GM21825 (cell line): Measurements from ENCODE around the gene TRABD2A.

Experiments
- ATAC-seq: cut with Tn5 transposase; IDR thresholded peaks from one replicate; pipeline ENCODE4 v1.9.1; 2021; ENCODE audit warnings: mild to moderate bottlenecking, moderate library complexity; ENCODE audit not compliant: unreplicated experiment

Gene TRABD2A

GRCh38 chr2:84905181-84906107, 24.6 kb upstream of the TRABD2A start, which contains the start of gene TMSB10:
Gene TMSB10, plus strand, starts transcription at chr2:84905656.
- peak; percentile 59 for ATAC-seq

DNA sequence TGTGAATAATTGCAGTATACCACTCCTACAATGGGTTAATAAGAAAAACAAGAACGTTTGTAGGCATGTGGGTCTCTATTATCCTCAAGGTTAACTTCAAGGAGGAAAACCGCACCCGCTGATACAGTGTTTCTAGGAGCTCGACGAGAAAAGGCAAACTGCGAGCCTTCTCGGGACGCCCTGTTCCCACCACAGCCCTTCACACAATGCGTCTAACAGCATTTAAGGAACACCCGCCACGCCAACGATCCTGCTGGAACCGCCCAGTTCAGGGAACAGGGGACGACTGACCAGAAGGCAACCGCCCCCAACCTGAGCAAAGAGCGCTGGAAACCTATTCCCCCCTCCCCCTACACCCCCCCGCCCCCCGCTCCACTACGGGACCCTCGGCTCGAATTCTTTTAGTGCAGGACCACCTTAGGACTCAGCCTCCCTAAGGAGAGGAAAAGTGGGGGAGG, 23.9 kb upstream of the TRABD2A start:
- ATAC-seq = no peak

GRCh38 chr2:84904151-84904550, 23.3 kb upstream of the TRABD2A start:
- no peak for ATAC-seq

GRCh38 chr2:84902526-84902925, 21.6 kb upstream of the TRABD2A start:
- no peak for ATAC-seq

- no peak for ATAC-seq
Measured at GRCh38 chr2:84901593-84902120, 20.8 kb upstream of the TRABD2A start.

GRCh38 chr2:84900971-84901370, 20.1 kb upstream of the TRABD2A start:
- no peak for ATAC-seq

DNA sequence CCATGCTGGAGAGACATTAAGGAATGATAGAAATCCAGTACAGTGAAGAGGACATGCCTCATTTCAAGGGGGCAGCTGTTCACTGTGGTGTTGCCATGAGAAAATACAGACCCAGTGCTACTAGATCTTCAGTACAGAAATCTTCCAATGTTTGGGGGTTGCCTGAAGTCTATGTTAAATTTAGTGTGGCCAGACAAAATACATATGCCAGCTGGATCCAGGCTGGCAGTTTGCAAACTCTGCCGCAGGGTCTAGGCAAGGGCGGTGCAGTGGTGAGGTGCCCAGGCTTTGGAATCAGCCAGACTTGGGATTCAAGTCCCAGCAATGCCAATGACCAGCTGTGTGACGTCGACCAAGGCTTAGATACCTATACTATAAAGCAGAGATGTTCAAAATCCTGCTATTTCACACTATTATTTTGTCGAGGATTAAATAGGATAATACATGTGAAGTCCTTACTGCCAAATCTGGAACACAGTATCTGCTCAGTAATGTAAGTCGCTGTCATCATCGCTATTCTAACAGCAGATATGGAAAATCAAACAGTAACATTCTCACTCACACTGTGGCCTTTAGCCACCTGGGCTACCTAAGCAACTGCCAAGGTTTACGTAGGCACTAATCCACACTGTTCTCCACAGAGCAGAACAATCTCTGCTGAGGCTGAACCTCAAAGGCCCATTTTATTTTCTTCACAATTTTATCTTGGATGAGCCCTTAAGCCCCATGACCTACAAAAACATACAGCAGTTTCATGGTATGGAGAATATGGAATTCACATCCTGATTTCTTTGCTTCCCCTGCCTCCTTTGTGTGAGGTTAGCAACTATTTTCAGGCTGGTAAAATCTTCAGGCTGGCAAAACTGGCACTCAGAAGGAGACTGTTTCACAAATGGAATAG, 18.7 kb upstream of the TRABD2A start:
- no peak for ATAC-seq

DNA sequence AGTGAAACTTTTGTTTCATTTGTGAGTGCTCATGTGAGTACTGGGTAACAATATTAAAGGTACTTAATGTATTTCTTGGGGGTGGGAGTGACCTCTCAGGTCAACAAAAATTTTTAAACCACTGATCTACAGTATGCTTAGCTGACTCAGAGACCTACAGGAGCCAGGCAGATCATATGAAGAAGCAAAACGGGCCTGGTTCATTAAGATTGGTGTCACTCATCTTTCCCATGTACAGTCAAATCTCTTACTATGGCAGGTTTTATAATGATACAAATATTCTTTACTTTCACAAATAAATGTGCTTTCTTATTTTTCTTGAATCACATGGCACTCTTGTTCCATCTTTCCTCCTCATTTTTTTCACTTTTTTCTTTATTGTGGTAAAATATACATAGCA, 16.9 kb upstream of the TRABD2A start:
- ATAC-seq = no peak

- ATAC-seq = no peak
Measured at GRCh38 chr2:84896567-84896966, 15.7 kb upstream of the TRABD2A start.

GRCh38 chr2:84894758-84895520, 14.1 kb upstream of the TRABD2A start:
- no peak for ATAC-seq

DNA sequence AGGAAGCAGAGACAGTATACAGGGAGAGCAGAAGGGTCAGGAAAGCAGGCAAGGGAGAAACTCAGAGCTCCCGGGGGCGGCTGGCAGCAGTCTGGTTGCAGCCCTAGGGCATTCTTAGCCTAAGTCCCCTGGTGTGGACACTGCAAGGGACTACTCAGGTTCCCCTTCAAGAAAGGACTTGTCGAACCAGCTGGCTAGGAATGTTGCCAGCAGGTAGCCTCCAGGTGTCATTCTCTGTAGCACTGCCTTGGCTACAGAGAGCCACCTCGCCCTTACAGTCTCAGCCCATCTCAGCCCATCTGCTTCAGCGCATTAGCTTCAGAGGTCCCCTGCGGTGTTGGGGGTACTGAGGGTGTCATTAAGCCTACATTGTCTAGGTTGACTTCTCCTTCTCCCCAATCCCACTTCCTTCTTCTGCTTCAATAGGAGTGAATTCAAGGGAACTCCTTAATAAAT, 13.3 kb upstream of the TRABD2A start:
- no peak for ATAC-seq

GRCh38 chr2:84891355-84892010, 10.6 kb upstream of the TRABD2A start:
- no peak for ATAC-seq

GRCh38 chr2:84889332-84889731, 8.4 kb upstream of the TRABD2A start:
- ATAC-seq = no peak

DNA sequence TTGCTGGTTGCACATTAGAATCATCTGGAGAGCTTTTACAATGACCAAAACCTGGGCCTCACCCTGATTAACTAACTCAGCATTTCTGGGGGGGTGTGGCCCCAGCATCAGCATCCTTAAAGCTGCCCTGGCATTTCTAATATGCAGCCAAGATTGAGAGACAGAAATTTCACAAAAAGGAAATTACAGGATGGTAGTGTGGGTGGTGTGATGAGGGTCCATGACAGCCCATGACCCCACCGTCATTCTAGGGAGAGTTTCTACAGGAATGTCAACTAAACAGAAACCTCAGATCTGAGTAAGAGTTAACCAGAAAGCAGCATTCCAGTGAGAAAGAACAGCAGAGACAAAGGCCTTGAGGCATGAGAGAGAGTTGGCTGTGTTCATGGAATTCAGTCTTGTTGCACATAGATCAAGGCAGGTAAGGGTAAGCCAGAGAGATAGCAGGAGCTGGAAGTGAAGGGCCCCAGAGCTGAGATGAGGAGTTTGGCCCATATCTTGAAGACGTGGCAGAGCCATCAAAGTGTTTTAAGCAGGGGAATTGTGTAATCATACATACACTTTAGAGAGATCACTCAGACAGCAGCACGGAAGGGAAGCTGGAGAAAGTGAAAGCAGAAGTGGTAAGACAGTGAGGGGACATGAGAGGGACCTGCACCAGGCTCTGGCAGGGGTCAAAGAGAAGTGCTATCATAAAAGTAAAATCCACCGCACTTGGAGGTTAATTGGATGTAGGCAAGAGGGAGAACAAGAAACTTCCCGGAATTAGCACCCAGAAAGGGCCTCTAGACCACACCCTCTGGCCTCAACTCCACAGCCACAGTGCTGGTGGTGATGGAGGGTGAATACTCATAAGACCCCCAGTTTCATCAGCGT, 7.8 kb upstream of the TRABD2A start:
- ATAC-seq = peak; percentile 98

DNA sequence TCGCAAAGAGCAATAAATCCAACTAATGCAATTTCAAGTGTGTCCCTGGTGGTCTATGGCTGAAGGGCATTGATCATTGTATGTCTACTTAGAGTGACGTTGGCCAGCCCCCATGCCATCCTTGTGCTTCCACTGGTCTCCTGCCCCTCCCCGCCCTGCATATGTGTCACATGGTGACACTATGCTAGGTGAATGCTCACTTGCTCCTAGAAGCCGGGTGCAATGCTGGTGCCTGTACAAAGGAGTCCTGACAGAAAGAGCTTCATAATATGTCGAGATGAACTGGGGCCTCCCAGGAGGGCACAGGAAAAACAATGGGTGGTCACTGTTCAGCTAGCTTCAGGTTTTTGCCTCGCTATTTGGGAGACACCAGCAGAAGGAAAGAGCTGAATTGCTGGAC, 5.9 kb upstream of the TRABD2A start:
- ATAC-seq = no peak

DNA sequence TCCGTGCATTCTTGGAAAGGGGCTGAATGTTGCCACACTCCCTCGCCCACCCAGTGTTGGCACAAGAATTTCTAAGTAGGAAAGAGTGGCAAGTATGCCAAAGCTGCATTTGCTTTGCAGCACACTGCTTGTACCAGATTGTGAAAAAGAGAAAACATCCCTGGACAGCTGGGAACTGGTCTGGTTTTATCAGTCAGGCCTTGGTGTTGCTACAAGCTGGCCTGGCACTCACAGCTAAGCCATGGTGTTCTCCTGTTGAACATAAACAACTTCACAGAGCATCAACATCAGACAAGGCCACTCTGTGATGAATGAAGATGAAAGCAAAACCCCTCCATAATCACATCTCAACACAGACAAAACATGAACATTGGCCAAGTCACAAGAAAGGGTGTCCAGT, 4.2 kb upstream of the TRABD2A start:
- no peak for ATAC-seq

GRCh38 chr2:84884449-84884848, 3.6 kb upstream of the TRABD2A start:
- no peak for ATAC-seq

GRCh38 chr2:84882775-84883550, 2.1 kb upstream of the TRABD2A start:
- ATAC-seq = no peak
